Measurements from ENCODE around the gene CFAP61.
"Not testable (repeated sequence)": the region's sequence is repeated elsewhere in the genome, so short reads cannot be mapped to it uniquely, and the experiment has no call there.

CFAP61 gene

DNA sequence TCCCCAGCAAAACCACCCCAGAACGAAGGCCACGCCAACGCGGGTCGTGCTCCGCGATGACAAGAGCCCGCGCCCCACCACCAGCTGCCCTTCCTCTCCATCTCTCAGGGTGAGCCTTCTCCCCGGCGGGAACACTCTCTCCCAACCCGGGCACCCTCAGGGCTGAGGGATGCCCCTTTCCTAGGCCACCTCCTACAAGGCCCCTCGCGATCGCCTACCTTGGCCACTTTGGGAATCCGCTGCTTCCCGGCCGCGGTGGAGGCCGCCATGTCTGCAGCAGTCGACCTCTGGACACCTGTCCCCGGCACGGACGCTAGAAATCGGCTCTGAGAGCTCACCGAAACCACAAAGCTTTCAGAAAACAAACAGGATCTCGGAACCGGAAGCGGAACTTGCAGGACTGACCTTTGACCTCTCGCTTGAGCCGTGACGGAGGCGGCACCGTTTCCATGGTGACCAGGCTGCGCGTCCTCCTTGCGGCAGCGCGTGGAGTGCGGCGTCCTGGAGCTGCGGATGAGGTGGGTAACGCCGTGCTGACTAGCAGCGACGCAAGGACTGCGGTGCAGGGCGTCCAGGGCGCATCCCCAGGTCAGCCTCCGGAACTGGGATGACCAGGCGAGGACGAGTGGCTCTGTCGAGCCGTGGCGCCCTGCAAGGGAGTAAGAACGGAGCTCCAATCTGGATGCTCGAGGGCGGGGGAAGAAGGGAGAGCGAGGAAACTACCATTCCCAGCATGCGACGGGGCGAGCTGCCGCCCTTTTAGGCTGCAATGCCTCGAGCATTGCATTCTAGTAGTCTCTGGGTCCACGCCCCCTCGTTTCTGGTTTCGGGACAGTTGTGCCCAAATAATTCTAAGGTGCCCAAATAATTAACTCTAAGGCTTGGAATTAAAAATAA is at the start of gene CFAP61, which contains the start of gene CRNKL1:
Gene CFAP61 (plus strand): TSS at position 459 of the 897 bp plus-strand sequence. CDS start 4,122 bp downstream, outside the sequence.
Gene CRNKL1 (minus strand): TSS at position 393 of the 897 bp plus-strand sequence. CDS start 124 bp downstream, at position 269.
- H3K79me2 ChIP-seq (ENCODE audit: control insufficient read depth, insufficient read depth, low read length, unreplicated experiment) = peaks cover 21% of the 10 kb centered on the region
- H3K4me1 ChIP-seq (ENCODE audit: control insufficient read depth, insufficient read depth, low read length, unreplicated experiment) = peaks cover 13% of the 10 kb centered on the region
- H3K27ac ChIP-seq (ENCODE audit: low read depth, low read length) = peak within 1 kb of the TSS; percentile 61
- no peaks in the 10 kb centered on the region for H3K27me3 ChIP-seq (ENCODE audit: insufficient read depth, low read length)
- H3K4me3 ChIP-seq (ENCODE audit: low read depth, low read length) = peak within 1 kb of the TSS; percentile 99
- H3K36me3 ChIP-seq (ENCODE audit: insufficient read depth, low read length) = peaks cover 27% of the 10 kb centered on the region
- peak within 1 kb of the TSS; percentile 98 for H2AFZ ChIP-seq (ENCODE audit: low read length, unreplicated experiment)

DNA sequence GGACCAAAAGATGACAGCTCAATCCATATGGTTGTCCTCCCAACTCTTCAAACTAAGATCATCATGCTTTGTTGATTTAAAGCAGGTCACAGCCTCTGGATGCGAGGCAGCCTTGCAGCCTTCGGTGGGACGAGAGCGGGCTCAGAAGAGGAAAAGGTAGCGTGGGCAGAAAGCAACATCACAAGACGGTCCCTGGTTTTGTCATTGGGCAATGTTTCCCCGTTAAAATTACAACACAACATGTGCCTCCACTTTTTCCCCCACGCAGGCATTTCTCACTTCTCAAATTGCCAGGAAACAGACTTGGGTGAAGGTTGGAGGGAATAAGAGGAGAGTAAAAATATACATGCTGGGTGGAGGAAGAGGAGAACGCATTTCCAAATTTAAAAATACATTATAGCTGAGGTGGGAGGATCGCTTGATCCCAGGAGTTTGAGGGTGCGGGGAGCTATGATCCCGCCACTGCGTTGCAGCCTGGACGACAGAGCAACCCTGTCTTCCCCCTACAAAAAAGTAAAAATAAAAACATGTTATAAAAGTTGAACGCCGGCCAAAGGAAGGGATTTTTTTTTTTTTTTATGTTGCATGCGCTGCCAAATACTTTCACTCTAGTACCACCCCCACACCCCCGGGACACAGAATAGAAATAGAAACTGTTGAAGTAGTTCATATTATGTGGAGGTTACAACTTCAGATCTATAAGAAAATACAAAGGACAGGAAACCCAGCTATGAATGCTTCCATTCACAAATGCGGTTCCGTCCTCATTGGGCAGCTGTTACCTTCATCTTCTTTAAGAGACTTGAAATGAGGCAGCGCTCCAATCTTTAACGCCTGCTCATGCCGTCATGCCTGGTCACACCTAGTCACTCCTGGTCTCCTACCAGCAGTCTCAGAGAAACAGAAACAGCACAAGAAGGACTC is 49.0 kb upstream of the CFAP61 start:
- Histone ChIP-seq H3K27ac (ENCODE audit: low read depth, low read length) (peak overlapping the region; percentile 85), H3K4me1 (ENCODE audit: control insufficient read depth, insufficient read depth, low read length, unreplicated experiment) (peaks cover 39% of the 10 kb centered on the region), H3K36me3 (ENCODE audit: insufficient read depth, low read length) (peaks cover 27% of the 10 kb centered on the region), H2AFZ (ENCODE audit: low read length, unreplicated experiment) (peak overlapping the region; percentile 10), H3K79me2 (ENCODE audit: control insufficient read depth, insufficient read depth, low read length, unreplicated experiment) (peaks cover 9% of the 10 kb centered on the region), H3K27me3 (ENCODE audit: insufficient read depth, low read length) (no peaks in the 10 kb centered on the region), H3K4me3 (ENCODE audit: low read depth, low read length) (peak overlapping the region; percentile 49)

DNA sequence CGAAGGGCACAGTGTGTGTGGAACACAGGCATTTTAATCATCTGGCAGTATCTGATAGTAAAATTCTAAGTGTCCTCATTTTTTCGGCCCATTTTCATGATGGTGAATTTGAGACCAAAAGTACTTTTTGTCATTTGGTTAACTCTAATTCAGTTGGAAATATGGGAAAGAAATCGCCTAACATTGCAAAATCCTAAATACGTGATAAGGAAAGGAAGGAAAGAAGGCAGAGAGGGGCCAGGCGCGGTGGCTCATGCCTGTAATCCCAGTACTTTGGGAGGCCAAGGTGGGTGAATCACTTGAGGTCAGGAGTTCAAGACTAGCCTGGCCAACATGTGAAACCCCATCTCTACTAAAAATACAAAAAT is 48.4 kb upstream of the CFAP61 start:
- Histone ChIP-seq H2AFZ (ENCODE audit: low read length, unreplicated experiment) (peak overlapping the region; percentile 10), H3K27ac (ENCODE audit: low read depth, low read length) (peak overlapping the region; percentile 85), H3K36me3 (ENCODE audit: insufficient read depth, low read length) (peaks cover 27% of the 10 kb centered on the region), H3K4me3 (ENCODE audit: low read depth, low read length) (peak overlapping the region; percentile 49), H3K4me1 (ENCODE audit: control insufficient read depth, insufficient read depth, low read length, unreplicated experiment) (peaks cover 39% of the 10 kb centered on the region)
- H3K27me3 ChIP-seq (ENCODE audit: insufficient read depth, low read length); H3K79me2 ChIP-seq (ENCODE audit: control insufficient read depth, insufficient read depth, low read length, unreplicated experiment): not testable (repeated sequence)

- Histone ChIP-seq H3K79me2 (ENCODE audit: control insufficient read depth, insufficient read depth, low read length, unreplicated experiment) (peaks cover 7% of the 10 kb centered on the region), H3K4me1 (ENCODE audit: control insufficient read depth, insufficient read depth, low read length, unreplicated experiment) (peaks cover 44% of the 10 kb centered on the region), H3K27ac (ENCODE audit: low read depth, low read length) (no peak overlapping the region), H3K36me3 (ENCODE audit: insufficient read depth, low read length) (peaks cover 15% of the 10 kb centered on the region), H2AFZ (ENCODE audit: low read length, unreplicated experiment) (no peak overlapping the region), H3K4me3 (ENCODE audit: low read depth, low read length) (no peak overlapping the region), H3K27me3 (ENCODE audit: insufficient read depth, low read length) (no peaks in the 10 kb centered on the region)
Measured at GRCh38 chr20:20005342-20005741, 47.0 kb upstream of the CFAP61 start.

DNA sequence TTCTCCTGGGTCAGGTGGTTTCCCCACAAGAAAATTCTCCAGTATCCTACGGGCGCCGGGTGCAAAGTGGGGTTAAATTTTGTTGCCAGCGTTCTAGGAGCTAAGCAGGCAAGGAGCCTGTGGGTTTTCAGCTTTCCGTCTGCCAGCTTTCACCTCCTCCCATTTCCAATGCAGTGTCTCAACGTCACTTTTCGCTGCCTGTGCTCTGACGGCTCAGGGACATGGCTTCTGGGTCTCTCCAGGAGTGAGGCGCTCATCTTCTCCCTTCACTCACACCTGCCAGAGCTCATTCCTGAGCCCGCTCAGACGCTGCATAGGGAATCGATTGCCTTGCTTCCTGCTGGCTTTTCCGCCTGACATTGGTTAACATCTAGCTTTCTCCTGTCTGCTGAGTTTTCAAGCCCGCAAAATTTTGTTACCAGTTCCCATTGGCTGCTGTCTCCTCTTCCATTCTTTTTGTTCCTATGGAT is 42.5 kb upstream of the CFAP61 start:
- Histone ChIP-seq H3K27me3 (ENCODE audit: insufficient read depth, low read length) (no peaks in the 10 kb centered on the region), H2AFZ (ENCODE audit: low read length, unreplicated experiment) (no peak overlapping the region), H3K79me2 (ENCODE audit: control insufficient read depth, insufficient read depth, low read length, unreplicated experiment) (no peaks in the 10 kb centered on the region), H3K4me3 (ENCODE audit: low read depth, low read length) (no peak overlapping the region), H3K36me3 (ENCODE audit: insufficient read depth, low read length) (no peaks in the 10 kb centered on the region), H3K27ac (ENCODE audit: low read depth, low read length) (no peak overlapping the region), H3K4me1 (ENCODE audit: control insufficient read depth, insufficient read depth, low read length, unreplicated experiment) (peaks cover 9% of the 10 kb centered on the region)

- Histone ChIP-seq H2AFZ (ENCODE audit: low read length, unreplicated experiment) (peak overlapping the region; percentile 16), H3K27ac (ENCODE audit: low read depth, low read length) (peak overlapping the region; percentile 18)
Measured at GRCh38 chr20:20010639-20011500, 41.5 kb upstream of the CFAP61 start.

DNA sequence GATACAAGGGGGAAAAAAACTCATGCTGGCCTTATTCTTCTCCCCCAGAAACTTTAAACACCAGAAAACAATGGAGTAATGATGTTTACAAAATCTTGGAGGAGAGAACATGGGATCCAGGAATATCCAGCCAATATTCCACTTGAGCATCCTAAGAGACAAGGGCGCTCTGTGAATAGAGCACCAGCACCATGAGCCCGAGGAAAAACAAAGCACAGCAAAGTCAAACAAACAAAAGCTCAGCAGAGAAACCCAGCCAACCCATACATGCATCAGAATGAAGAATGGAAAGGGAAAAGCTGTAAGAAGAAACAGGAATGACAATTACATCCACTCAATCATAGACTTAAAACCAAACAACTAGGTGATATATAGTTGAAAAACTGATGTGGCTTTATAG is 39.8 kb upstream of the CFAP61 start:
- no peak overlapping the region for H3K27ac ChIP-seq (ENCODE audit: low read depth, low read length)
- H2AFZ ChIP-seq (ENCODE audit: low read length, unreplicated experiment) = no peak overlapping the region
- H3K4me1 ChIP-seq (ENCODE audit: control insufficient read depth, insufficient read depth, low read length, unreplicated experiment) = peaks cover 9% of the 10 kb centered on the region
- H3K27me3 ChIP-seq (ENCODE audit: insufficient read depth, low read length) = no peaks in the 10 kb centered on the region
- H3K4me3 ChIP-seq (ENCODE audit: low read depth, low read length) = no peak overlapping the region
- H3K36me3 ChIP-seq (ENCODE audit: insufficient read depth, low read length) = no peaks in the 10 kb centered on the region
- H3K79me2 ChIP-seq (ENCODE audit: control insufficient read depth, insufficient read depth, low read length, unreplicated experiment) = peaks cover 4% of the 10 kb centered on the region

More at GRCh38 chr20:20010639-20011500, 41.5 kb upstream of the CFAP61 start:
- Histone ChIP-seq H3K4me3 (ENCODE audit: low read depth, low read length) (peak overlapping the region; percentile 8; the same call in 1 of the 2 replicates), H3K4me1 (ENCODE audit: control insufficient read depth, insufficient read depth, low read length, unreplicated experiment) (peaks cover 9% of the 10 kb centered on the region), H3K27me3 (ENCODE audit: insufficient read depth, low read length) (no peaks in the 10 kb centered on the region), H3K79me2 (ENCODE audit: control insufficient read depth, insufficient read depth, low read length, unreplicated experiment) (no peaks in the 10 kb centered on the region), H3K36me3 (ENCODE audit: insufficient read depth, low read length) (no peaks in the 10 kb centered on the region)

- no peak overlapping the region for H3K4me3 ChIP-seq (ENCODE audit: low read depth, low read length)
- peaks cover 23% of the 10 kb centered on the region for H3K4me1 ChIP-seq (ENCODE audit: control insufficient read depth, insufficient read depth, low read length, unreplicated experiment)
- H3K27ac ChIP-seq (ENCODE audit: low read depth, low read length) = no peak overlapping the region
- no peak overlapping the region for H2AFZ ChIP-seq (ENCODE audit: low read length, unreplicated experiment)
- no peaks in the 10 kb centered on the region for H3K36me3 ChIP-seq (ENCODE audit: insufficient read depth, low read length)
- no peaks in the 10 kb centered on the region for H3K27me3 ChIP-seq (ENCODE audit: insufficient read depth, low read length)
- H3K79me2 ChIP-seq (ENCODE audit: control insufficient read depth, insufficient read depth, low read length, unreplicated experiment) = peaks cover 26% of the 10 kb centered on the region
Measured at GRCh38 chr20:20014659-20015058, 37.7 kb upstream of the CFAP61 start.

GRCh38 chr20:20017001-20017843 is 35.1 kb upstream of the CFAP61 start, which contains the start of gene NAA20:
TSS of gene NAA20 (plus strand) at chr20:20017362. CDS start at chr20:20017397, 35 bp downstream.
- H3K36me3 ChIP-seq (ENCODE audit: insufficient read depth, low read length) = no peaks in the 10 kb centered on the region
- H3K79me2 ChIP-seq (ENCODE audit: control insufficient read depth, insufficient read depth, low read length, unreplicated experiment) = peaks cover 51% of the 10 kb centered on the region
- H3K4me3 ChIP-seq (ENCODE audit: low read depth, low read length) = peak within 1 kb of the TSS; percentile 96
- H3K4me1 ChIP-seq (ENCODE audit: control insufficient read depth, insufficient read depth, low read length, unreplicated experiment) = peaks cover 21% of the 10 kb centered on the region
- no peaks in the 10 kb centered on the region for H3K27me3 ChIP-seq (ENCODE audit: insufficient read depth, low read length)
- H3K27ac ChIP-seq (ENCODE audit: low read depth, low read length) = peak within 1 kb of the TSS; percentile 38; the same call in 1 of the 2 replicates
- H2AFZ ChIP-seq (ENCODE audit: low read length, unreplicated experiment) = peak within 1 kb of the TSS; percentile 67

Data from ACC112 (cell line).